PFSK-1 (cell line): ENCODE data around the gene MLN.

Source experiments
- POLR2AphosphoS5 ChIP-seq: IDR thresholded peaks from 2 replicates; pipeline ENCODE4 v1.6.1; 2012; ENCODE audit warnings: low read depth, mild to moderate bottlenecking, control low read depth, low read length, moderate library complexity
- REST ChIP-seq, 2 experiments: IDR thresholded peaks; 2 replicates each; pipeline versions ENCODE4 v1.6.1 to v1.8.0; 2011 to 2012; ENCODE audit warnings: low read depth in 2 of 2, low read length in 2 of 2, control low read depth in 1 of 2, inconsistent platforms in 1 of 2, mild to moderate bottlenecking in 1 of 2, moderate library complexity in 1 of 2; ENCODE audit not compliant: insufficient read depth in 1 of 2
- SIN3A ChIP-seq: IDR thresholded peaks from 2 replicates; pipeline ENCODE4 v1.6.1; 2012; ENCODE audit warnings: mild to moderate bottlenecking, low read length, moderate library complexity, borderline replicate concordance; ENCODE audit not compliant: insufficient read depth
- TAF1 ChIP-seq: IDR thresholded peaks from 2 replicates; pipeline ENCODE4 v1.6.1; 2012; ENCODE audit warnings: low read length, control low read depth, borderline replicate concordance; ENCODE audit not compliant: insufficient read depth

DNA sequence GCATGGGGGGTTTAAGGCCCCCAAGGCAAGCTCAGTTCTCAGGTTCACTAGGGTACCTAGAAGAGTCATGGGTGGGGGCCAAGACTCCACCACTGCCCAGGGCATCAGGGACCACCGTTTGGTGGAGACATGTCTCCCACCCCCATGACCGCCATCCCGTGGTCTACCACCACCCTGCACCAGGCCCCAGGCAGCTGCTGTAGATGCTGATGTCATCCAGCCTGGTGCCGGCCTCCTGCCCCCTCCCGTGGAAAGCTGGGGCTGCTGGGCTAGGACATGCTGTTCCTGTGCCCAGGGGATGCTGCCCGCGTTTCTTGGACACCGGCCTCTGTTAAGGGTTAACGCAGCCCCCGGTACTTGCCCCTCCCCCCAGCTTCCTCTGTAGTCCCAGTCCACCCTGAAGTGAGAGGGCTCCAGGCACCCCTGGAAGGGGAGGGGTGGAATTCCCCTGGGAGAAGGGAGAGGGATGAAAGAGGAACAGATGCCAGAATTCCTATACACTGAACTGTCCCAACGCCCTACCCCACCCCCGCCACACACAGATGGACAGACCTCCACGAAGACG, 57.7 kb downstream of the MLN start:
- TF ChIP-seq POLR2AphosphoS5 (no peak), REST (IDR thresholded peaks at IDR 0.05; ENCODE audit: insufficient read depth in 1 of 2, low read depth in 2 of 2, low read length in 2 of 2) (no peak), SIN3A (no peak), TAF1 (no peak)
